Measurements from ENCODE around the gene NEGR1.

The NEGR1 gene

DNA sequence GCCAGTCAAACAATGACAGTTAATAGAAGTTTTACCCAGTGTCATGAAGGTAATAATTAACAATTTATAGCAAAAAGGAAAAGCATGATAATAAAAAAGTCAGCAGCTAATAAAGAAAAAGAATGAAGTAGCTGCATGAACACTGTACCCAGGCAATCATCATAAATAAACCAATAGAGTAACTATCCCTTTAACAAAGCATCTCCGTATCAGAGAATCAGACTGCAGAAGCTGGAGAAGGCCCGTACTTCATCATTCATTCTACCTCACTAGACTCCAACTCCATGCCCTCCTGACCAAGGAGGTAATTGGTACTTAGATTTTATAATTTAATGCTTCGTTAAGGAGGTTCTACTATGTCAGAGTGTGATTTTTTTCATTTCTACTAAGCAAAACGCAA is 140.5 kb downstream of the NEGR1 start:
- Histone ChIP-seq H3K36me3 (ENCODE audit: control insufficient read depth, insufficient read depth, low read length) (no peaks in the 10 kb centered on the region), H3K27ac (ENCODE audit: insufficient read depth, low read length, poor library complexity, severe bottlenecking) (no peak overlapping the region), H3K27me3 (replicated peaks; ENCODE audit: control insufficient read depth, insufficient read depth, low read length, poor library complexity, severe bottlenecking) (no peaks in the 10 kb centered on the region), H3K9me3 (ENCODE audit: control insufficient read depth, low read length) (no peaks in the 10 kb centered on the region), H3K4me3 (ENCODE audit: insufficient read depth, low read depth, low read length, poor library complexity, severe bottlenecking) (no peak overlapping the region), H3K4me1 (ENCODE audit: control insufficient read depth, insufficient read depth, low read length, poor library complexity, severe bottlenecking) (no peaks in the 10 kb centered on the region)
- no peak for DNase-seq

DNA sequence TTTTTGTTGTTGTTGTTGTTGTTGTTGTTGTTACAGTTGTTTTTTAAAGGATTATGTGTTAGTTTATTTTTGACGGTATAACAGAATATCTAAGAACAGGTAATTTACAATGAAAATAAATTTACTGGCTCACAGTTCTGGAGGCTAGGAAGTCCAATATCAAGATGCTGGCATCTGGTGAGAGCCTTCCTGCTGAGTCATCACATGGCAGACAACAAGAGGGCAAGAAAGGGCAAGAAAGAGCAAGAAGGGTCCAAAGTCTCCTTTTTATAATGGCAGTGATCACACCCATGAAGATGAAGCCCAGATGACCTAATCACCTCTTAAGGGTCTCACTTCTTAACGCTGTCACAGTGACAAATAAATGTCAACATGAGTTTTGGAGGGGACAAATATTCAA is 142.1 kb downstream of the NEGR1 start:
- no peaks in the 10 kb centered on the region for H3K36me3 ChIP-seq (ENCODE audit: control insufficient read depth, insufficient read depth, low read length)
- DNase-seq: no peak
- no peaks in the 10 kb centered on the region for H3K4me1 ChIP-seq (ENCODE audit: control insufficient read depth, insufficient read depth, low read length, poor library complexity, severe bottlenecking)
- no peak overlapping the region for H3K27ac ChIP-seq (ENCODE audit: insufficient read depth, low read length, poor library complexity, severe bottlenecking)
- H3K4me3 ChIP-seq (ENCODE audit: insufficient read depth, low read depth, low read length, poor library complexity, severe bottlenecking): no peak overlapping the region
- H3K27me3 ChIP-seq (replicated peaks; ENCODE audit: control insufficient read depth, insufficient read depth, low read length, poor library complexity, severe bottlenecking): no peaks in the 10 kb centered on the region
- no peaks in the 10 kb centered on the region for H3K9me3 ChIP-seq (ENCODE audit: control insufficient read depth, low read length)

DNA sequence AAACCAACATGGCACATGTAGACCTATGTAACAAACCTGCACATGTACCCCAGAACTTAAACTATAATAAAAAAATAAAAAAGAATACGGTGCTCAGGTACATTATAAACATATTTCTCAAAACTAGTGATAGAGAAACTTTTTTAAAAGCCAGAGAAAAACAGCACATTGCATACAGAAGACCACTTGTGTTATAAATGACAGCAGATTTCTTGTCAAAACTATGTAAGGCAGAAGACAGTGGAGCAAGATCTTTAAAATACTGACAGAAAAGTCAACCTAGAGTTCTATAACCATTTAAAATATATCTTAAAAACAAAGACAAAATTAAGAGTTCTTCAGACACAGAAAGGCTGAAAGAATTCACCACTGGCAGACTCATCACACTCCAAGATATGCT is 144.7 kb downstream of the NEGR1 start:
- Histone ChIP-seq H3K36me3 (ENCODE audit: control insufficient read depth, insufficient read depth, low read length) (no peaks in the 10 kb centered on the region), H3K27me3 (replicated peaks; ENCODE audit: control insufficient read depth, insufficient read depth, low read length, poor library complexity, severe bottlenecking) (no peaks in the 10 kb centered on the region), H3K9me3 (ENCODE audit: control insufficient read depth, low read length) (no peaks in the 10 kb centered on the region), H3K4me3 (ENCODE audit: insufficient read depth, low read depth, low read length, poor library complexity, severe bottlenecking) (no peak overlapping the region), H3K4me1 (ENCODE audit: control insufficient read depth, insufficient read depth, low read length, poor library complexity, severe bottlenecking) (no peaks in the 10 kb centered on the region), H3K27ac (ENCODE audit: insufficient read depth, low read length, poor library complexity, severe bottlenecking) (no peak overlapping the region)
- no peak for DNase-seq

DNA sequence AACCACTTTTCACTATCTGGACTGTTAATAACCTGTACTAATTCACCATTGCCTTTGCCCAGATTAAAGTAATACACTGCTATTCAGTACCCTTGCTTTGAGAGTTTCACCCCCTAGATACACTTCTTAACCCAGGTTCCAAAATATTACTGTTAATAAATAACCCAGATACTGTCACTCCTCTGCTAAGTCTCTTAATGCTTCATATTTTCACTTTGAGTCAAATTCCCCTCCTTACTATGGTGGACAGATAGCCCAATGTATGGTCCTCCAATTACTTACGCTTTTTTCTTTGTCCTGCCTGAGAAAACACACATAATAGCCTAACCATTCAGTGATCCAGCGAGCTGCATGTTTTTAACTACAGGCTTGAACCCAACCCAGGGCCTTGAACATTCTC is 152.5 kb downstream of the NEGR1 start:
- H3K9me3 ChIP-seq (ENCODE audit: control insufficient read depth, low read length): no peaks in the 10 kb centered on the region

DNA sequence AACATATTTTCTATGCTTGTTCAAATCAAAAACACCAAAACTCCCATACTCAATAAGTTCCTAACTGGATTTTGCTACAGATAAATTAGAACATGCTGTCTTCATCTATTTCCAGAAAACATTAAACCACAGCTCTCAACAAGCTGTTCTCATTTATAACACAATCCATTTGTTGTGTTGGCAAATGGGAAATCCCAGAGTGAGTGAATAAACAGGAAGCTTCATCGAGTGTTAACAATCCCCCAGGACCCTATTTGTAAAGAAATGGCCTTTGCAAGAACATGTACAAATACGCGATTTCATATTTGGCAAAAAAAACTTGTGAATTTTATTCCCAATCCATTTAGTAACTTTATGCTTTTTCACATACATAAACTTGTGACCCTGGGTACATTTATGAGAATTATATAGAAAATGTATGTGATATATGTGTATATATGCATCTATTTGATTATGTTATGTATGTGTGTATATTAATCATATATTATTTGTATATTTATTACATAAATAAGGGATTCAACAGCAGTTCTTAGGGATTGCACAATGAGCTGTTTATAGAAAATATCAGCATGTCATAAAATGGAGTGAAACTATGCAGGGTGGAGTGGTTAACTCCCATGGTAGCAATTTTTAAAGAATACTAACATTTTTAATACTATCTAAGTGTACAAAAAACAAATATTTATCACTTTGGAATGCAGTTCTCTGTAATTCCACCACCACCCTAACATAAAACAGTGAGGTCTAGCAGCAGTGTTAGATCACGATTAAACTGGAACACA is 160.0 kb downstream of the NEGR1 start:
- Histone ChIP-seq H3K27ac (ENCODE audit: insufficient read depth, low read length, poor library complexity, severe bottlenecking) (no peak overlapping the region), H3K4me1 (ENCODE audit: control insufficient read depth, insufficient read depth, low read length, poor library complexity, severe bottlenecking) (no peaks in the 10 kb centered on the region), H3K4me3 (ENCODE audit: insufficient read depth, low read depth, low read length, poor library complexity, severe bottlenecking) (no peak overlapping the region), H3K9me3 (ENCODE audit: control insufficient read depth, low read length) (no peaks in the 10 kb centered on the region), H3K36me3 (ENCODE audit: control insufficient read depth, insufficient read depth, low read length) (no peaks in the 10 kb centered on the region), H3K27me3 (replicated peaks; ENCODE audit: control insufficient read depth, insufficient read depth, low read length, poor library complexity, severe bottlenecking) (no peaks in the 10 kb centered on the region)
- DNase-seq: no peak

More for the DNA sequence above, 152.5 kb downstream of the NEGR1 start:
- no peak overlapping the region for H3K27ac ChIP-seq (ENCODE audit: insufficient read depth, low read length, poor library complexity, severe bottlenecking)
- DNase-seq: no peak
- no peaks in the 10 kb centered on the region for H3K36me3 ChIP-seq (ENCODE audit: control insufficient read depth, insufficient read depth, low read length)
- no peak overlapping the region for H3K4me3 ChIP-seq (ENCODE audit: insufficient read depth, low read depth, low read length, poor library complexity, severe bottlenecking)
- no peaks in the 10 kb centered on the region for H3K4me1 ChIP-seq (ENCODE audit: control insufficient read depth, insufficient read depth, low read length, poor library complexity, severe bottlenecking)
- H3K27me3 ChIP-seq (replicated peaks; ENCODE audit: control insufficient read depth, insufficient read depth, low read length, poor library complexity, severe bottlenecking): no peaks in the 10 kb centered on the region

DNA sequence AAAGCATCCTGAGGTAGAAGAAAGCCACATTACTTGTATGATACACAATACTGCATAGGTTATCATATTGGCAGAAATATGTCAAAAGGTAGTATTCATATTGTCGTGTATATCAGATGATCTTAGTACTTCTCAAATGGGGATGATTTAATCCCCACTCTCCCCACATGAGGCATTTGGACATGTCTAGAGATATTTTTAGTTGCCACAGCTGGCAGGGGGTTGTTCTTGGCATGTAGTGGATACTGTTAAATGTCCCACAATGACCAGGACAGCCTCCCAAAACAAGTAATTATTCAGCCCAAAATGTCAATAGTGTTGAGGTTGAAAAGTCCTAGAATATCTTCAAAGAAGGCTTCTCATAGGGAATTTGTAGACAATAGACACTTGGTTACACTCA is 162.8 kb downstream of the NEGR1 start:
- no peak for DNase-seq
- H3K4me3 ChIP-seq (ENCODE audit: insufficient read depth, low read depth, low read length, poor library complexity, severe bottlenecking): no peak overlapping the region

DNA sequence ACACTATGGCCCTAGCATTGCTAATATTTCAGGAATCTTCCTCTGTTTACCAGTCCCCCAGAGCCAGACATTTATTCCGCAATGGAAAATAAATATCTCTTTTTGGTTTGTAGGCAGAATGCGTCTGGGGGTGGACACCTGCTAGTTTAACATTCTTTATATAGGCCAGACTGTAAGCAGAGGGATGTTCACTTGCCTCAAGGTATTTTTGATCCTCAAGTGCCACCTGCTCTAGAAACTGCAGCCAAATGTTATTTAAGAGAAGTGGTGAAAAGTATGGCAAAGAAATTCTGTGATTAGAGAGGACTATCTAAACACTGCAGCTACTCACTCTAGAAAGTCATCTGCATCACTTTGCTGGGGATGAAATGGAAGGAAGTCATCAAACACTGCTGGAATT is 164.7 kb downstream of the NEGR1 start:
- H3K27me3 ChIP-seq (replicated peaks; ENCODE audit: control insufficient read depth, insufficient read depth, low read length, poor library complexity, severe bottlenecking): no peaks in the 10 kb centered on the region
- H3K9me3 ChIP-seq (ENCODE audit: control insufficient read depth, low read length): no peaks in the 10 kb centered on the region
- no peak overlapping the region for H3K27ac ChIP-seq (ENCODE audit: insufficient read depth, low read length, poor library complexity, severe bottlenecking)
- no peaks in the 10 kb centered on the region for H3K36me3 ChIP-seq (ENCODE audit: control insufficient read depth, insufficient read depth, low read length)
- no peak overlapping the region for H3K4me3 ChIP-seq (ENCODE audit: insufficient read depth, low read depth, low read length, poor library complexity, severe bottlenecking)
- no peaks in the 10 kb centered on the region for H3K4me1 ChIP-seq (ENCODE audit: control insufficient read depth, insufficient read depth, low read length, poor library complexity, severe bottlenecking)
- no peak for DNase-seq

More for the DNA sequence above, 162.8 kb downstream of the NEGR1 start:
- Histone ChIP-seq H3K27me3 (replicated peaks; ENCODE audit: control insufficient read depth, insufficient read depth, low read length, poor library complexity, severe bottlenecking) (no peaks in the 10 kb centered on the region), H3K36me3 (ENCODE audit: control insufficient read depth, insufficient read depth, low read length) (no peaks in the 10 kb centered on the region), H3K4me1 (ENCODE audit: control insufficient read depth, insufficient read depth, low read length, poor library complexity, severe bottlenecking) (no peaks in the 10 kb centered on the region), H3K27ac (ENCODE audit: insufficient read depth, low read length, poor library complexity, severe bottlenecking) (no peak overlapping the region), H3K9me3 (ENCODE audit: control insufficient read depth, low read length) (no peaks in the 10 kb centered on the region)

DNA sequence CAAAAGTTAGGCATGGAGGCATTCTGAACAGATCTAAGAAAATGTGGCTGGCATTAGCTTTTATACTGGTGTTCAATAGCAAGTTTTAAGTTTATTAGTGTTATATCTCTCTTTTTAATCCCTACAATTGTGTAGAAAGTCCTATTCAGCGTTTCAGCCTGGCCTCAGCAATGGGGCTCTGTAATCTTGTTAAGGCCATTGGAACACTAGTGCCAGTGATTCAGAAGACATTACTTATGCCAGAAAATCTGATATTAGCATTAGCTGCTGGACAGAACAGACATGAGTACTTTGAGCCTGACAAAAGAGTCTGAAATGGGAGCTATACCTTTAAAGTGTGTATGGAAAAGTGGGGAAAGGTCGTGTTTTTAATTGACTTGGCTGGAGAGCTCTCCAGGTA is 167.0 kb downstream of the NEGR1 start:
- Histone ChIP-seq H3K27me3 (replicated peaks; ENCODE audit: control insufficient read depth, insufficient read depth, low read length, poor library complexity, severe bottlenecking) (no peaks in the 10 kb centered on the region), H3K4me3 (ENCODE audit: insufficient read depth, low read depth, low read length, poor library complexity, severe bottlenecking) (no peak overlapping the region), H3K4me1 (ENCODE audit: control insufficient read depth, insufficient read depth, low read length, poor library complexity, severe bottlenecking) (no peaks in the 10 kb centered on the region), H3K27ac (ENCODE audit: insufficient read depth, low read length, poor library complexity, severe bottlenecking) (no peak overlapping the region), H3K9me3 (ENCODE audit: control insufficient read depth, low read length) (no peaks in the 10 kb centered on the region), H3K36me3 (ENCODE audit: control insufficient read depth, insufficient read depth, low read length) (no peaks in the 10 kb centered on the region)
- DNase-seq: no peak

DNA sequence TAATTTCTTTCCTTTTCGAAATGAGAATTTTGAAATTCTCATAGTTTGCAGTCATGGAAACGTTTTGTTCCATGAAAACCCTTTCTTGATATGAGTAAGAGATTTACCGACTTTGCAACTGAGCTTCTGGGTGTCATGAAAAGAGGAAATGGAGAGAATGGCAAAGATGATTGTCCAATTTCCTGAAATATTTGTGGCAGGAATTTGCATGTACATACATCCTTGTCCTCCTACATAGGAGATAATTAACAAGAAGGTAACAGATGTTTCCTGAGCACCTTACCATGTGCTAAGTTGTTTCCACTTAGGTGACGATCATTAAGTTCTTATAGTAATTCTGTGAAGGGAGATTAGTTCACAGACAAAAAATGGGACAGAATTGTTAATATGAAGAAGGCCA is 170.7 kb downstream of the NEGR1 start:
- Histone ChIP-seq H3K27me3 (replicated peaks; ENCODE audit: control insufficient read depth, insufficient read depth, low read length, poor library complexity, severe bottlenecking) (no peaks in the 10 kb centered on the region), H3K4me1 (ENCODE audit: control insufficient read depth, insufficient read depth, low read length, poor library complexity, severe bottlenecking) (no peaks in the 10 kb centered on the region), H3K27ac (ENCODE audit: insufficient read depth, low read length, poor library complexity, severe bottlenecking) (no peak overlapping the region), H3K4me3 (ENCODE audit: insufficient read depth, low read depth, low read length, poor library complexity, severe bottlenecking) (no peak overlapping the region), H3K9me3 (ENCODE audit: control insufficient read depth, low read length) (no peaks in the 10 kb centered on the region), H3K36me3 (ENCODE audit: control insufficient read depth, insufficient read depth, low read length) (no peaks in the 10 kb centered on the region)
- no peak for DNase-seq

DNA sequence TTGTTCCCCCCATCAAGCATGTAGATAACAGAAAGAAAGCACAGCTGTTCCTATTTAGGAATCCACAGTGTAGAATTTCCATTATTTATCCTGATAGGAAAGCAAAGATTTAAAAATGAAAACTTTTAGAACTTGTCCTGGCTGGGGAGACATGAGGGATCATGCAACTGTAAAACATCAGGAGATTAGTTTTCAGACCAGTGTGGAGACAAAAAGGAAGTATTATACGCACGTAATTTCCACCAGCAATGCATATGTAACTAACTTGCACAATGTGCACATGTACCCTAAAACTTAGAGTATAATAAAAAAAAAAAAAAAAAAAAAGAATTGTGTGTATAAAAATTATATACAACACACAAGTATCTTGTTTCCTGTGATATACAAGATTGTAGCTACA is 172.4 kb downstream of the NEGR1 start:
- no peaks in the 10 kb centered on the region for H3K4me1 ChIP-seq (ENCODE audit: control insufficient read depth, insufficient read depth, low read length, poor library complexity, severe bottlenecking)
- DNase-seq: no peak

More for the DNA sequence above, 172.4 kb downstream of the NEGR1 start:
- Histone ChIP-seq H3K9me3 (ENCODE audit: control insufficient read depth, low read length) (no peaks in the 10 kb centered on the region), H3K4me3 (ENCODE audit: insufficient read depth, low read depth, low read length, poor library complexity, severe bottlenecking) (no peak overlapping the region), H3K36me3 (ENCODE audit: control insufficient read depth, insufficient read depth, low read length) (no peaks in the 10 kb centered on the region), H3K27ac (ENCODE audit: insufficient read depth, low read length, poor library complexity, severe bottlenecking) (no peak overlapping the region), H3K27me3 (replicated peaks; ENCODE audit: control insufficient read depth, insufficient read depth, low read length, poor library complexity, severe bottlenecking) (no peaks in the 10 kb centered on the region)

All from effector memory CD4-positive, alpha-beta T cell (primary cell).